SU-DHL-6 (cell line): ENCODE measurements around the gene TMEM115.

Experiments used
- EZH2phosphoT487 ChIP-seq: fragments of 200-600 bp; sonication (generic), shearing (Covaris generic); conservative IDR thresholded peaks from 2 replicates; pipeline ENCODE4 v1.6.1; 2018; ENCODE audit warnings: mild to moderate bottlenecking, antibody characterized with exemption, low read length, moderate library complexity, mixed read lengths
- TF ChIP-seq, protein P1 (sequence below): fragments of 200-600 bp; sonication (generic); IDR thresholded peaks from one replicate; pipeline ENCODE4 v1.5.1; 2017; ENCODE audit warnings: antibody characterized with exemption, mild to moderate bottlenecking, low read length, moderate library complexity; ENCODE audit not compliant: insufficient read depth, poor library complexity, severe bottlenecking

DNA sequence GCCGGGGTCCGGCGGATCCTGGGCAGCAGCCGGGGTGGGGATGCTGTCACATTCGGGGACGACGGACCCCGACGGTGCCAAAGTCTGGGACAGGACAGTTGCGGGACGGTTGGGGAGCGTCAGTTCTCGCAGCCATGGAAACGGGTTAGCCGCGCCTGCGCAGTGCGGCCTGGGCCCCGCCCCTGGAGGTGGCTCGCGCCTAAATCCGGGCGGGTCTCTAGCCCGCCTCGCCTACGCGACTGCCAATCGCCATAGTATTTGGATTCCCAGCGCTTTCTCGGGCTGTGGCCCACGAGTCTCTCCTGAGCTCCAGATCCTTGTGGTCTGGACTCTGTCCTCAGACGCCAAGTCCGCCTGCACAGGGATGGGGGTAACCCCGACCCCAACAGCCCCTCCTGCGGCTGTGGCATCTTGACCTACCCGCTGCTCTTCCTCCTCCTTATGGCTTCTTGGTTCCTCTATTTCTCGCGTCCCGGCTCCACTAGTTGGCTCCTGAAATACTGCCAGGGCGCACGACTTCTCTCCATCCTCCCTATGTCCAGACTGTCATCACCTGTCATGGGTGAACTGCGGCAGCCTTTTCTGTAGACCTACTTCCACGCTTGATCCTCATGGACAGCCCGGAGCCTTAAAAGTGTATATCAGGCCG is 13.6 kb downstream of the TMEM115 start, which contains the start of gene ZMYND10:
- TF ChIP-seq, protein P1, sequence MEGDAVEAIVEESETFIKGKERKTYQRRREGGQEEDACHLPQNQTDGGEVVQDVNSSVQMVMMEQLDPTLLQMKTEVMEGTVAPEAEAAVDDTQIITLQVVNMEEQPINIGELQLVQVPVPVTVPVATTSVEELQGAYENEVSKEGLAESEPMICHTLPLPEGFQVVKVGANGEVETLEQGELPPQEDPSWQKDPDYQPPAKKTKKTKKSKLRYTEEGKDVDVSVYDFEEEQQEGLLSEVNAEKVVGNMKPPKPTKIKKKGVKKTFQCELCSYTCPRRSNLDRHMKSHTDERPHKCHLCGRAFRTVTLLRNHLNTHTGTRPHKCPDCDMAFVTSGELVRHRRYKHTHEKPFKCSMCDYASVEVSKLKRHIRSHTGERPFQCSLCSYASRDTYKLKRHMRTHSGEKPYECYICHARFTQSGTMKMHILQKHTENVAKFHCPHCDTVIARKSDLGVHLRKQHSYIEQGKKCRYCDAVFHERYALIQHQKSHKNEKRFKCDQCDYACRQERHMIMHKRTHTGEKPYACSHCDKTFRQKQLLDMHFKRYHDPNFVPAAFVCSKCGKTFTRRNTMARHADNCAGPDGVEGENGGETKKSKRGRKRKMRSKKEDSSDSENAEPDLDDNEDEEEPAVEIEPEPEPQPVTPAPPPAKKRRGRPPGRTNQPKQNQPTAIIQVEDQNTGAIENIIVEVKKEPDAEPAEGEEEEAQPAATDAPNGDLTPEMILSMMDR = no peak
- TF ChIP-seq EZH2phosphoT487 = no peak
